ENCODE measurements around the gene GET4.

Gene GET4, protein sequence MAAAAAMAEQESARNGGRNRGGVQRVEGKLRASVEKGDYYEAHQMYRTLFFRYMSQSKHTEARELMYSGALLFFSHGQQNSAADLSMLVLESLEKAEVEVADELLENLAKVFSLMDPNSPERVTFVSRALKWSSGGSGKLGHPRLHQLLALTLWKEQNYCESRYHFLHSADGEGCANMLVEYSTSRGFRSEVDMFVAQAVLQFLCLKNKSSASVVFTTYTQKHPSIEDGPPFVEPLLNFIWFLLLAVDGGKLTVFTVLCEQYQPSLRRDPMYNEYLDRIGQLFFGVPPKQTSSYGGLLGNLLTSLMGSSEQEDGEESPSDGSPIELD

GRCh38 chr7:876077-876971 lies at the start of gene GET4:
Gene GET4, plus strand, starts transcription at chr7:876554. Its CDS starts 92 bp downstream, at chr7:876646.
- peak; percentile 97 for DNase-seq

DNA sequence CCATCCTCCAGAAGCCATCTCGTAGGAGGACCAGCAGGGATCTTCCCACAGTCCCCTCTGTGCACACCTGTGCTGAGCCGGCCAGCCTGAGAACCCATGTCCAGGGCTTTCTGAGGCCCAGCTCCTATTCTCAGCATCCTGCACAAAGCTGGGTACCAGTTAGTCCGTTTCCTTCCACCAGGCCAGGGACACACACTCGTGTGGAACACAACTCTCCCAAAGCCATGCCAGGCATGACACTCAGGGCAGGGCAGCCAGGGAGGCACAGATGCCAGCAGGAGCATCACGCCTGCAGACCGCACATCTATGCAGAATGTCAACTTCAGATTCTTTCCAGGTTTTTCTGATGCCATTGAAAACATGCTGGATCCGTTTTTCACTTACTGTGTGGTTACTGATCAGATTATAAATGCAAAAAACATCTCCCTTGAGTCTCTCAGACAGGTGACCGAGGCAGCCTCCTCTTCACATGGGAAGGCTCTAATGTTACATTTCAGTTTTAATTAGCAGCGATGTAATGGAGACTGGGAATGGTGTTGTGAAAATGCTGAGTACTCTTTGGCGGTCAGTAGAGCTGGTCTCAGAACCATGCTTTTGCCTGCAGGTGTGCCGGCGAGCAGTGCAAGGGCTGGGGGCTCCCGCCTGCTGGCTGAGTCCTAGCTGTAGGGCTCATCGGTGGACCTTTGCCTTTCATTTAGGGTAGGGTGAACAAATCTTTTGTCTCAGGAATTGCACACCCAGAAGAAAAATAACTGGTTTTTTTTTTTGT lies 47.4 kb upstream of the GET4 start:
- DNase-seq = no peak

- DNase-seq = no peak
Observed at GRCh38 chr7:830069-830468, 46.3 kb upstream of the GET4 start.

DNA sequence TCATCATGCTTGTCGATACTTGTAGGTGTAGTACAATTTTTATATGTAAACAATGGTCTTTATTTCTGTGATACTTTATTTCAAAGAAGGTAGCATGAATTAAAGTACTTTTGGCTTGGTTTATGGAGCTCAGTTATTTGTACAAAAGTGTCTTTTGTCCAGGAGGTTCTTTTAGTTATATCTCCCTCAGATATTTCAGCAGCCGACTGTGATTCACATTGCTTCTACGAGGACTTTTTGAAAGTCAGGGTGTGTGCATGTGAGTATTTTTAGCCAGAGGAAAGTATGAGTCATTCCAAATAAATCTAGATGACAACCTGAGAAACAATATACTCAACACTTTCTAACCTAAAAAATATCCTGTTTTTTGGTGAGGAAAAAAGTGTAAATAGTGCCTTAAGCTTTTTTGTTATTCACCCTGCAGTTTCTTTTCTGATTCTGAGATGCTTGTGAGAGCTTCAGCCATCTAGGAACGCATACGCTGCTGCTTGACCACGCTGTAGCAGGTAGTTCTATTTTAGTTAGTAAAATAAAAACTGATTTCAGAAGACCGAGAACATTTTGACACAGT lies 44.7 kb upstream of the GET4 start:
- peak; percentile 36 for DNase-seq

GRCh38 chr7:832167-832967 lies 44.0 kb upstream of the GET4 start, which contains the start of gene SUN1:
Gene SUN1, plus strand, starts transcription at chr7:832476. Its CDS starts 49 bp downstream, at chr7:832525.
- DNase-seq = peak; percentile 73

- DNase-seq = no peak
Observed at GRCh38 chr7:832968-833424, 43.4 kb upstream of the GET4 start.

- no peak for DNase-seq
Observed at GRCh38 chr7:833601-834258, 42.6 kb upstream of the GET4 start.

GRCh38 chr7:834277-834676 lies 42.1 kb upstream of the GET4 start:
- DNase-seq = no peak

DNA sequence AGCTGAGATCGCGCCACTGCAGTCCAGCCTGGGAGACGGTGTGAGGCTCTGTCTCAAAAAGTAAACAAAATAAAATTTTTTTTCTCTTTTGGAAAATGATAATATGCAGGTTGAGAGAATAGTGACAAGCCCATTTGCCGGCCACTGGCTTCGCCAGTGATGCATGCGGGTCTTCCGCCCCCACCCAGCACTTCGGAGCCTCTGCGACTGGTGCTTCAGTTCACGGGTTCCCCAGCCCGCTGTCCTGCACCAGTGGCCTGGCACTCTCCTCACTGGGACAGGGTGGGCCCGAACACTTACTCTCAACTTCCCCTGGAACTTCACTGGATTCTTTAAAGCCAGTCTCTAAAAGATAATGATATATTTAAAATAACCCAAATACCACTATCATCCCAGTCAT lies 41.3 kb upstream of the GET4 start:
- no peak for DNase-seq

GRCh38 chr7:835485-836401 lies 40.6 kb upstream of the GET4 start:
- no peak for DNase-seq

DNA sequence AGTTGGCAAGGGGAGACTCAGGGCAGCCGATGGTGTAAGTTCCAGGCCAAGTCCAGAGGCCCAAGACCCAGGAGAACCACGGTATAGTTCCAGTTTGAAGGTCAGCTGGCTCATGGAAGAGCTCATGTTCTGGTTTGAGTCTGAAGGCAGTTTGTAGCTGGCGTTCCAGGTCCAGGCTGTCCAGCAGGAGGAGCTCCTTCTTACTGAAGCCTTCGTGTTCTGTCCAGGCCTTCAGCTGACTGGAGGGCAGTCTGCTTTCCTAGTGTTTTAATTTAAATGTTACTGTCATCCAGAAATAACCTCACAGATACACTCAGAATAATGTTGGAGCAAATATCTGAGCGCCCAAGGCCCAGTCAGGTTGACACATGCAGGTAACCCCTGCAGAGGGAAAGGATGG lies 39.9 kb upstream of the GET4 start:
- no peak for DNase-seq

- no peak for DNase-seq
Observed at GRCh38 chr7:837001-837400, 39.4 kb upstream of the GET4 start.

GRCh38 chr7:840001-840600 lies 36.3 kb upstream of the GET4 start:
- no peak for DNase-seq

DNA sequence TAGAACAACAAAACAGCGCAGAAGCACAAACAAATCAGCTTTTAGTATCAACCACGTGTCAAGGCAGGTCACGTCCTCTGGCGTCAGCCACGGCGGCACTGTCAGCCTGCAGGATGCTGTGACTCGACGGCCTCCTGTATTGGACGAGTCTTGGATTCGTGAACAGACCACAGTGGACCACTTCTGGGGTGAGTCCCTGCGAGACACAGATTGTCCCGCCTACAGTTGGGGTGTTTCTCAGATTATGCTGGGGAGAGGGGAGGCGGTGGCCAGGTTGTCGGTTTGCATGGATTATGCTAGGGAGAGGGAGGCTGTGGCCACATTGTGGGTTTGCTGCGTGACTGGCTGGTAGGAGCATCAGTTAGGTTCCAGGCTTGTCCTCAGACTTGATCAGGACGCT lies 34.4 kb upstream of the GET4 start:
- no peak for DNase-seq

DNA sequence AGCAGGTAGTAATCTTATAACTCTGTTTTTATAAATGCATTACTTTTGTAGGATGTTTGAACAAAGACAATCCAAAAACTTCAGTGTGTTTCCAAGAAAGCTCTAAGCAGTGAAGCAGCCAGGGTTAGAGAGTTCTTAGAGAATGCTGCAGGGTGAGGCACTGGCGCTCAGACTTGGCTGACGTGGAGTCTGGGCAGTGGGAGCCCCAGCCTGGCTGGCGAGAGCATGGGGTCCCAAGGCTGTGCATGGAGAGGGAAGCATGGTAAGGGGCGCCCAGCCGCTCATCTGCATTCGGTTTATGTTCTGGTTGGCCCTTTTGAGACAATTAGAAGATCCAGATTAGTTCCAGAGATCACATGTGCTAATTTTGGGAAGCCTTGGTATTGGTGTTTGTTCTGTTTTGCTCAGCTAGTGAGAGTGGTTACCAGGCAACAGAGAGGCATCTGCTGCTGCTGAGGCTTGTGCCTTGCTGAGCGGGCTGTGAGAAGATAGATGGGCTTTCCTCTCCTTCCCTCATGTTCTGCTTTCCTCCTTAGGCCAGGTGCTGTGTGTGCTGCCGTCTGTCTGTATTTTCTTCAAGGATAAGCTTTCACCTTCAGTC lies 33.8 kb upstream of the GET4 start:
- no peak for DNase-seq

DNA sequence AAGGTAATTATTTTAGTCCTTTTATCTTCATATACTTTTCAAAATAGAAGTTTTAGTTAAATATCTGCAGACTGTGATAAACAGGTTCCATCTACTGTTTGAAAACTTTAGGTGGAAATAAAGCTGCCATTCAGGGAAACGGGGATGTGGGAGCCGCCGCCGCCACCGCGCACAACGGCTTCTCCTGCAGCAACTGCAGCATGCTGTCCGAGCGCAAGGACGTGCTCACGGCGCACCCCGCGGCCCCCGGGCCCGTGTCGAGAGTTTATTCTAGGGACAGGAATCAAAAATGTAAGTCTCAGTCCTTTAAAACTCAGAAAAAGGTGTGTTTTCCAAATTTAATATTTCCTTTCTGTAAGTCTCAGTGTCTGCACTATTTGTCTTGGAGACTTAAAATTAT lies 33.1 kb upstream of the GET4 start:
- no peak for DNase-seq

DNA sequence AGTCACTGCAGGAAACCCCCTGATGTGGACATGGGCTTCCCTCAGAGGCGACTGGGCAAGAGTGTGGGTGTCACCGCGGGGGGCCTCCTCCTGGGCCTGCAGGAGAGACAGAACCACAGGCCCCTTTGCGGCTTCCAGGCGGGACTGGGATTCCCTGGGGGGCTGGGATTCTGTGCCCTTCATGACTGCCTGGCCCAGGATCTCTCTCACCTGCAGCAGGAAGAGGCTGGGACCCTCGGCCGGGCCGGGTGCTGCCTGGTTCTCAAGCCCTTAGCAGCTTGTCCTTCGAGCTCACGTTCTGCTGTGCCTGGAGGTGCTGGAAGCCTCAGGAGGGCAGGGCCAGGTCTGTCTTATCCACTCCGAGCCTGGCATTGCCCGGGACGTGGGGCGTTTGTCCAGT lies 32.3 kb upstream of the GET4 start:
- no peak for DNase-seq

- no peak for DNase-seq
Observed at GRCh38 chr7:844514-844913, 31.8 kb upstream of the GET4 start.

DNA sequence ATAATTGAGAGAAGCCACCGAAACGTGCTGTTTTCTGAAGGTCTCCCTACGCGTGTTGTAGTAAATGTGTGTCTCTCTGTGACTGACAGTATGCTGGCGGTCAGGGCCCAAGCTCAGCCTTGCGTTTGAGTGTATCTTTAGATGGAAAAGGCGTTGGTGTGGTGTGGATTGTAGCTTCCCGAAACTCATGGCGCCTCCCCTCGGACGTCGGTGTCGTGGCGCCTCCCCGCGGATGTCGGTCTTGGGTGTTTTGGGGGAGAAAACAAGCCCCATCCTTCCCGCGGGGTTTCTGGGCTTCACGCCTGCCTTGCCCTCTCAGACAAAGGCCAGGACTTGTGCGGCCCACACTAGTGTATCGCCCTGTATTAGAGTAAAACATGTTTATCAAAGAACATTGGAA lies 31.3 kb upstream of the GET4 start:
- no peak for DNase-seq

All from stimulated activated CD8-positive, alpha-beta memory T cell treated with anti-CD3 and anti-CD28 coated beads, Interleukin-4, amount 100 ng/mL, for 48 hours (primary cell).